Kidney epithelial cell (primary cell): ENCODE data around the gene LRRFIP1. TPM values are rescaled to one million over a fixed set of nuclear protein-coding genes. Genes with fewer than 3 reads are reported as not detected.

Source experiments
- DNase-seq: peaks from one replicate; pipeline ENCODE4 v3.0.0-alpha.2; 2010; ENCODE audit warnings: low read depth
- H3K27me3 ChIP-seq: 2 replicates; pipeline ENCODE4 v1.6.0; 2011; ENCODE audit warnings: low read length; ENCODE audit not compliant: control insufficient read depth, insufficient read depth
- H3K36me3 ChIP-seq: 2 replicates; pipeline ENCODE4 v1.5.1; 2011; ENCODE audit warnings: low read length; ENCODE audit not compliant: control insufficient read depth, insufficient read depth
- H3K4me3 ChIP-seq: 2 replicates; pipeline ENCODE4 v1.5.1; 2011; ENCODE audit warnings: low read depth, mild to moderate bottlenecking, control low read depth, low read length
- CTCF ChIP-seq: IDR thresholded peaks from 2 replicates; pipeline ENCODE4 v1.5.1; 2011; ENCODE audit warnings: mild to moderate bottlenecking, moderate library complexity, low read length, control low read depth, inconsistent platforms; ENCODE audit not compliant: insufficient read depth, poor library complexity, severe bottlenecking
- total RNA-seq: library from RNA; depleted of rRNA; stranded (reverse); fragments of >200 nt; gene quantifications from 2 replicates; pipeline ENCODE4 v1.2.3, GENCODE V29; 2015

Gene LRRFIP1
- total RNA-seq, 1 donor from 2014 or later: 97.5 TPM

GRCh38 chr2:237642038-237642734 is 14.8 kb downstream of the LRRFIP1 start:
- no peak for DNase-seq
- no peaks in the 10 kb centered on the region for H3K27me3 ChIP-seq
- no peak for TF ChIP-seq CTCF

GRCh38 chr2:237643066-237643465 is 15.7 kb downstream of the LRRFIP1 start:
- Histone ChIP-seq H3K4me3 (no peak overlapping the region), H3K36me3 (no peaks in the 10 kb centered on the region), H3K27me3 (no peaks in the 10 kb centered on the region)
- DNase-seq: no peak
- no peak for TF ChIP-seq CTCF

More at GRCh38 chr2:237642038-237642734, 14.8 kb downstream of the LRRFIP1 start:
- H3K36me3 ChIP-seq: no peaks in the 10 kb centered on the region
- no peak overlapping the region for H3K4me3 ChIP-seq

GRCh38 chr2:237643582-237644380 is 16.4 kb downstream of the LRRFIP1 start:
- H3K27me3 ChIP-seq: no peaks in the 10 kb centered on the region
- TF ChIP-seq CTCF: no peak
- no peak overlapping the region for H3K4me3 ChIP-seq
- H3K36me3 ChIP-seq: no peaks in the 10 kb centered on the region
- DNase-seq: no peak

GRCh38 chr2:237644381-237644703 is 17.0 kb downstream of the LRRFIP1 start:
- no peaks in the 10 kb centered on the region for H3K27me3 ChIP-seq
- no peaks in the 10 kb centered on the region for H3K36me3 ChIP-seq
- H3K4me3 ChIP-seq: no peak overlapping the region
- DNase-seq: no peak
- TF ChIP-seq CTCF: no peak

GRCh38 chr2:237645261-237645660 is 17.9 kb downstream of the LRRFIP1 start:
- Histone ChIP-seq H3K36me3 (no peaks in the 10 kb centered on the region), H3K4me3 (no peak overlapping the region), H3K27me3 (no peaks in the 10 kb centered on the region)
- no peak for TF ChIP-seq CTCF
- no peak for DNase-seq
